Prostate gland (tissue), 2 donors: ENCODE data around the gene ACD.

Experiments used
- POLR2A ChIP-seq: fragments of 450-650 bp; IDR thresholded peaks from one replicate; pipeline ENCODE4 v1.6.1; 2016; ENCODE audit warnings: antibody characterized with exemption, mild to moderate bottlenecking
- TF ChIP-seq, protein P1 (sequence below), 4 experiments: fragments of 200-600 bp in 2 of 4; fragments of 450-650 bp in 2 of 4; sonication (generic) in 2 of 4; IDR thresholded peaks; 1 replicate in 3 of 4; 2 replicates in 1 of 4; pipeline ENCODE4 v1.5.1; 2016 to 2019; ENCODE audit warnings: antibody characterized with exemption in 4 of 4, mild to moderate bottlenecking in 2 of 4, moderate library complexity in 2 of 4

DNA sequence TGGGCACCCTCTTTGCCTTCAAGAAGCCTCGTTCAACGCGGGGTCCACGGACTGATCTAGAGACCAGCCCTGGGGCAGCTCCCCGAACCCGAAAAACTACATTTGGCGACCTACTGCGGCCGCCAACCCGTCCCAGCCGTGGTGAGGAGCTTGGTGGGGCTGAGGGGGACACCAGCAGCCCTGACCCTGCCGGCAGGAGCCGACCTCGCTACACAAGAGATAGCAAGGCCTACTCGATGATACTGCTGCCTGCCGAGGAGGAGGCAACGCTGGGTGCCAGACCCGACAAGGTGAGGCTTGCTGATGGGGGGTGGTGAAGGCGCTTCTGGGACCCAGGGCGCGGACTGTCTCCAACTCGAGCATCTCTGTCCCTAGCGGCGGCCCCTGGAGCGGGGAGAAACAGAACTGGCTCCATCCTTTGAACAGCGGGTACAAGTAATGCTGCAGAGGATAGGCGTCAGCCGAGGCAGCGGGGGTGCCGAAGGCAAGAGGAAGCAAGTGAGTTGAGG lies 5.6 kb downstream of the ACD start:
- no peak for TF ChIP-seq POLR2A
- TF ChIP-seq, protein P1, sequence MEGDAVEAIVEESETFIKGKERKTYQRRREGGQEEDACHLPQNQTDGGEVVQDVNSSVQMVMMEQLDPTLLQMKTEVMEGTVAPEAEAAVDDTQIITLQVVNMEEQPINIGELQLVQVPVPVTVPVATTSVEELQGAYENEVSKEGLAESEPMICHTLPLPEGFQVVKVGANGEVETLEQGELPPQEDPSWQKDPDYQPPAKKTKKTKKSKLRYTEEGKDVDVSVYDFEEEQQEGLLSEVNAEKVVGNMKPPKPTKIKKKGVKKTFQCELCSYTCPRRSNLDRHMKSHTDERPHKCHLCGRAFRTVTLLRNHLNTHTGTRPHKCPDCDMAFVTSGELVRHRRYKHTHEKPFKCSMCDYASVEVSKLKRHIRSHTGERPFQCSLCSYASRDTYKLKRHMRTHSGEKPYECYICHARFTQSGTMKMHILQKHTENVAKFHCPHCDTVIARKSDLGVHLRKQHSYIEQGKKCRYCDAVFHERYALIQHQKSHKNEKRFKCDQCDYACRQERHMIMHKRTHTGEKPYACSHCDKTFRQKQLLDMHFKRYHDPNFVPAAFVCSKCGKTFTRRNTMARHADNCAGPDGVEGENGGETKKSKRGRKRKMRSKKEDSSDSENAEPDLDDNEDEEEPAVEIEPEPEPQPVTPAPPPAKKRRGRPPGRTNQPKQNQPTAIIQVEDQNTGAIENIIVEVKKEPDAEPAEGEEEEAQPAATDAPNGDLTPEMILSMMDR (IDR thresholded peaks at IDR 0.05): no peak
